Measurements from ENCODE around the gene NFKB1. TPM values are rescaled to one million over a fixed set of nuclear protein-coding genes. Genes with fewer than 3 reads are reported as not detected.

The NFKB1 gene
- polyA plus RNA-seq, 1 donor from 2014 or later: 8.6 TPM

- H3K27ac ChIP-seq (ENCODE audit: low read length): no peak overlapping the region
- H2AFZ ChIP-seq (ENCODE audit: low read depth, low read length): no peak overlapping the region
- H3K27me3 ChIP-seq (ENCODE audit: insufficient read depth, low read depth, low read length): no peaks in the 10 kb centered on the region
- no peaks in the 10 kb centered on the region for H4K20me1 ChIP-seq (ENCODE audit: insufficient read depth)
- no peak overlapping the region for H3K9ac ChIP-seq (ENCODE audit: low read length)
- no peaks in the 10 kb centered on the region for H3K36me3 ChIP-seq (ENCODE audit: insufficient read depth, low read length)
- no peak overlapping the region for H3K4me2 ChIP-seq (ENCODE audit: low read length)
- H3K9me2 ChIP-seq (ENCODE audit: insufficient read depth, low read length): no peaks in the 10 kb centered on the region
- H3K4me3 ChIP-seq (ENCODE audit: low read length): no peak overlapping the region
- H3F3A ChIP-seq (ENCODE audit: insufficient read depth, low read length, poor library complexity, severe bottlenecking): no peaks in the 10 kb centered on the region
- no peaks in the 10 kb centered on the region for H3K9me3 ChIP-seq (ENCODE audit: low read length)
- TF ChIP-seq EZH2 (IDR thresholded peaks at IDR 0.05; ENCODE audit: borderline replicate concordance, insufficient read depth, low read length, poor library complexity, severe bottlenecking) (no peak), CTCF (IDR thresholded peaks at IDR 0.05; ENCODE audit: poor library complexity, severe bottlenecking) (no peak), TAF1 (IDR thresholded peaks at IDR 0.05; ENCODE audit: low read depth) (no peak), REST (IDR thresholded peaks at IDR 0.05; ENCODE audit: borderline replicate concordance) (no peak), POLR2AphosphoS5 (IDR thresholded peaks at IDR 0.05) (no peak), SMC3 (conservative IDR thresholded peaks at IDR 0.05; ENCODE audit: poor library complexity) (no peak), MXI1 (conservative IDR thresholded peaks at IDR 0.05; ENCODE audit: poor library complexity, severe bottlenecking) (no peak), RAD21 (conservative IDR thresholded peaks at IDR 0.05) (no peak), EP300 (conservative IDR thresholded peaks at IDR 0.05; ENCODE audit: poor library complexity, severe bottlenecking) (no peak)
- H3K79me2 ChIP-seq (replicated peaks; ENCODE audit: insufficient read depth, low read length): no peaks in the 10 kb centered on the region
Observed at GRCh38 chr4:102492531-102493241, 8.5 kb upstream of the NFKB1 start.

- Histone ChIP-seq H3K9me3 (ENCODE audit: low read length) (no peaks in the 10 kb centered on the region), H3F3A (ENCODE audit: insufficient read depth, low read length, poor library complexity, severe bottlenecking) (no peaks in the 10 kb centered on the region), H3K9ac (ENCODE audit: low read length) (no peak overlapping the region), H3K27me3 (ENCODE audit: insufficient read depth, low read depth, low read length) (no peaks in the 10 kb centered on the region), H3K4me2 (ENCODE audit: low read length) (no peak overlapping the region), H2AFZ (ENCODE audit: low read depth, low read length) (no peak overlapping the region), H3K27ac (ENCODE audit: low read length) (no peak overlapping the region), H3K79me2 (replicated peaks; ENCODE audit: insufficient read depth, low read length) (no peaks in the 10 kb centered on the region), H3K9me2 (ENCODE audit: insufficient read depth, low read length) (no peaks in the 10 kb centered on the region), H4K20me1 (ENCODE audit: insufficient read depth) (no peaks in the 10 kb centered on the region), H3K4me3 (ENCODE audit: low read length) (no peak overlapping the region), H3K36me3 (ENCODE audit: insufficient read depth, low read length) (no peaks in the 10 kb centered on the region)
- TF ChIP-seq TAF1 (IDR thresholded peaks at IDR 0.05; ENCODE audit: low read depth) (no peak), CTCF (IDR thresholded peaks at IDR 0.05; ENCODE audit: poor library complexity, severe bottlenecking) (no peak), SMC3 (conservative IDR thresholded peaks at IDR 0.05; ENCODE audit: poor library complexity) (no peak)
Observed at GRCh38 chr4:102493257-102493656, 7.9 kb upstream of the NFKB1 start.
